Liver (tissue), 9 donors: ENCODE measurements around the gene CNTF. TPM values are rescaled to one million over a fixed set of nuclear protein-coding genes. Genes with fewer than 3 reads are reported as not detected.

Experiments used
- DNase-seq: peaks from one replicate; pipeline ENCODE4 v3.0.0-alpha.2; 2017; ENCODE audit warnings: low spot score
- H3K27ac ChIP-seq, 2 donors: one replicate each; pipeline ENCODE4 v1.7.0; 2013; ENCODE audit warnings: inconsistent platforms in 2 of 2, low read length in 2 of 2, control low read depth in 1 of 2, low read depth in 1 of 2, mild to moderate bottlenecking in 1 of 2
- H3K27me3 ChIP-seq, 4 donors: one replicate each; pipeline versions ENCODE4 v1.6.1 to v1.7.0; 2013; ENCODE audit warnings: low read length in 3 of 4, inconsistent platforms in 1 of 4, mild to moderate bottlenecking in 1 of 4, moderate library complexity in 1 of 4; ENCODE audit not compliant: control insufficient read depth in 4 of 4, insufficient read depth in 4 of 4
- H3K36me3 ChIP-seq, 4 donors: one replicate each; pipeline versions ENCODE4 v1.6.1 to v1.7.0; 2013; ENCODE audit warnings: low read length in 3 of 4, mild to moderate bottlenecking in 3 of 4, low read depth in 1 of 4, moderate library complexity in 1 of 4; ENCODE audit not compliant: control insufficient read depth in 4 of 4, insufficient read depth in 3 of 4
- H3K4me1 ChIP-seq, 4 donors: one replicate each; pipeline versions ENCODE4 v1.6.1 to v1.7.0; 2013; ENCODE audit warnings: low read length in 3 of 4, mild to moderate bottlenecking in 3 of 4, moderate library complexity in 1 of 4; ENCODE audit not compliant: control insufficient read depth in 4 of 4, insufficient read depth in 4 of 4
- H3K4me3 ChIP-seq, 3 donors: one replicate each; pipeline versions ENCODE4 v1.6.1 to v1.7.0; 2013; ENCODE audit warnings: low read length in 3 of 3, control low read depth in 1 of 3, low read depth in 1 of 3, mild to moderate bottlenecking in 1 of 3
- H3K9ac ChIP-seq, 2 donors: one replicate each; pipeline ENCODE4 v1.7.0; 2013; ENCODE audit warnings: low read length in 2 of 2, mild to moderate bottlenecking in 2 of 2, moderate library complexity in 2 of 2, control low read depth in 1 of 2, low read depth in 1 of 2
- H3K9me3 ChIP-seq, 4 donors: one replicate each; pipeline versions ENCODE4 v1.6.1 to v1.7.0; 2013; ENCODE audit warnings: low read length in 3 of 4; ENCODE audit not compliant: control insufficient read depth in 4 of 4
- ATF3 ChIP-seq: IDR thresholded peaks from 2 replicates; pipeline ENCODE4 v1.6.1; 2016; ENCODE audit warnings: antibody characterized with exemption
- EGR1 ChIP-seq, 2 donors: IDR thresholded peaks; 2 replicates each; pipeline ENCODE4 v1.6.1; 2016 to 2018; ENCODE audit warnings: antibody characterized with exemption in 2 of 2, low read depth in 2 of 2
- FOXA1 ChIP-seq: IDR thresholded peaks from 2 replicates; pipeline ENCODE4 v1.6.1; 2016; ENCODE audit warnings: antibody characterized with exemption
- FOXA2 ChIP-seq: IDR thresholded peaks from 2 replicates; pipeline ENCODE4 v1.6.1; 2016; ENCODE audit warnings: antibody characterized with exemption
- HNF4A ChIP-seq, 2 donors: conservative IDR thresholded peaks; 2 replicates each; pipeline ENCODE4 v1.6.1; 2016; ENCODE audit warnings: antibody characterized with exemption in 2 of 2, mild to moderate bottlenecking in 2 of 2
- HNF4G ChIP-seq: IDR thresholded peaks from 2 replicates; pipeline ENCODE4 v1.6.1; 2016; ENCODE audit warnings: antibody characterized with exemption
- JUND ChIP-seq, 2 donors: IDR thresholded peaks; 2 replicates each; pipeline ENCODE4 v1.6.1; 2016; ENCODE audit warnings: antibody characterized with exemption in 2 of 2
- MAX ChIP-seq: IDR thresholded peaks from 2 replicates; pipeline ENCODE4 v1.6.1; 2016; ENCODE audit warnings: antibody characterized with exemption
- NR2F2 ChIP-seq: IDR thresholded peaks from 2 replicates; pipeline ENCODE4 v1.6.1; 2016; ENCODE audit warnings: antibody characterized with exemption
- RXRA ChIP-seq, 2 donors: IDR thresholded peaks; 2 replicates each; pipeline ENCODE4 v1.6.1; 2017 to 2018; ENCODE audit warnings: antibody characterized with exemption in 2 of 2, mild to moderate bottlenecking in 1 of 2
- TAF1 ChIP-seq: conservative IDR thresholded peaks from 2 replicates; pipeline ENCODE4 v1.6.1; 2016; ENCODE audit warnings: antibody characterized with exemption, mild to moderate bottlenecking
- YY1 ChIP-seq: IDR thresholded peaks from 2 replicates; pipeline ENCODE4 v1.6.1; 2016; ENCODE audit warnings: antibody characterized with exemption, mild to moderate bottlenecking
- WGBS: extraction: QIAGEN DNeasy Blood & Tissue Kit; methylation state at CpG from one replicate; pipeline ENCODE4 v1.1.7; 2013; 5-methylcytosine and 5-hydroxymethylcytosine counted together
- polyA plus RNA-seq, 2 donors: library from polyadenylated mRNA; stranded (reverse) in 1 of 2; unstranded in 1 of 2; fragments of 200-250 nt in 1 of 2; fragments of >200 nt in 1 of 2; fragmentation: Nextera tagmentation in 1 of 2; extraction: Ambion mirVana in 1 of 2; gene quantifications; one replicate each; pipeline versions ENCODE4 v1.2.1 to v1.2.3, GENCODE V29; 2013 to 2015
- total RNA-seq, 2 donors: library from RNA; depleted of rRNA; stranded (reverse); fragments of >200 nt; gene quantifications; one replicate each; pipeline ENCODE4 v1.2.3, GENCODE V29; 2014
- TF ChIP-seq, protein P1 (sequence below): IDR thresholded peaks from 2 replicates; pipeline ENCODE4 v1.6.1; 2016; ENCODE audit warnings: antibody characterized with exemption, mild to moderate bottlenecking
- donor health status: healthy.
- donor health status: healthy.
- donor health status: healthy.
- donor health status: healthy.
- donor health status: healthy.

Gene CNTF
- total and polyA plus RNA-seq, 4 donors: 0.18 to 3.8 (median 0.66) TPM

GRCh38 chr11:58606930-58607714 lies 15.3 kb upstream of the CNTF start:
- no peak for DNase-seq
- H3K9ac ChIP-seq: no peak overlapping the region
- H3K36me3 ChIP-seq: peaks cover 3 to 23% (median 15%) of the 10 kb centered on the region in 4 donors
- TF ChIP-seq NR2F2: no peak
- TF ChIP-seq HNF4A (conservative IDR thresholded peaks at IDR 0.05): peak in 1 of 2 donors; percentile 23
- H3K27ac ChIP-seq: no peak overlapping the region
- no peak overlapping the region for H3K4me3 ChIP-seq
- WGBS: 90% methylated on average over 4 of the region's 4 CpGs
- H3K27me3 ChIP-seq: no peaks in the 10 kb centered on the region
- H3K9me3 ChIP-seq: no peaks in the 10 kb centered on the region
- H3K4me1 ChIP-seq: peaks cover 0 to 2% (median 0%) of the 10 kb centered on the region in 4 donors

- Histone ChIP-seq H3K9me3 (no peaks in the 10 kb centered on the region), H3K27ac (no peak overlapping the region), H3K4me1 (peaks cover 0 to 2% (median 0%) of the 10 kb centered on the region in 4 donors), H3K27me3 (no peaks in the 10 kb centered on the region), H3K9ac (no peak overlapping the region), H3K4me3 (no peak overlapping the region), H3K36me3 (peaks cover 4 to 33% (median 27%) of the 10 kb centered on the region in 4 donors)
- TF ChIP-seq FOXA2 (no peak), RXRA (IDR thresholded peaks at IDR 0.05) (no peak), NR2F2 (no peak), EGR1 (IDR thresholded peaks at IDR 0.05; ENCODE audit: low read depth in 2 of 2) (no peak)
- TF ChIP-seq, protein P1, sequence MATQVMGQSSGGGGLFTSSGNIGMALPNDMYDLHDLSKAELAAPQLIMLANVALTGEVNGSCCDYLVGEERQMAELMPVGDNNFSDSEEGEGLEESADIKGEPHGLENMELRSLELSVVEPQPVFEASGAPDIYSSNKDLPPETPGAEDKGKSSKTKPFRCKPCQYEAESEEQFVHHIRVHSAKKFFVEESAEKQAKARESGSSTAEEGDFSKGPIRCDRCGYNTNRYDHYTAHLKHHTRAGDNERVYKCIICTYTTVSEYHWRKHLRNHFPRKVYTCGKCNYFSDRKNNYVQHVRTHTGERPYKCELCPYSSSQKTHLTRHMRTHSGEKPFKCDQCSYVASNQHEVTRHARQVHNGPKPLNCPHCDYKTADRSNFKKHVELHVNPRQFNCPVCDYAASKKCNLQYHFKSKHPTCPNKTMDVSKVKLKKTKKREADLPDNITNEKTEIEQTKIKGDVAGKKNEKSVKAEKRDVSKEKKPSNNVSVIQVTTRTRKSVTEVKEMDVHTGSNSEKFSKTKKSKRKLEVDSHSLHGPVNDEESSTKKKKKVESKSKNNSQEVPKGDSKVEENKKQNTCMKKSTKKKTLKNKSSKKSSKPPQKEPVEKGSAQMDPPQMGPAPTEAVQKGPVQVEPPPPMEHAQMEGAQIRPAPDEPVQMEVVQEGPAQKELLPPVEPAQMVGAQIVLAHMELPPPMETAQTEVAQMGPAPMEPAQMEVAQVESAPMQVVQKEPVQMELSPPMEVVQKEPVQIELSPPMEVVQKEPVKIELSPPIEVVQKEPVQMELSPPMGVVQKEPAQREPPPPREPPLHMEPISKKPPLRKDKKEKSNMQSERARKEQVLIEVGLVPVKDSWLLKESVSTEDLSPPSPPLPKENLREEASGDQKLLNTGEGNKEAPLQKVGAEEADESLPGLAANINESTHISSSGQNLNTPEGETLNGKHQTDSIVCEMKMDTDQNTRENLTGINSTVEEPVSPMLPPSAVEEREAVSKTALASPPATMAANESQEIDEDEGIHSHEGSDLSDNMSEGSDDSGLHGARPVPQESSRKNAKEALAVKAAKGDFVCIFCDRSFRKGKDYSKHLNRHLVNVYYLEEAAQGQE: no peak
- no peak for DNase-seq
- 97% methylated on average over 5 of the region's 5 CpGs for WGBS
Measured at GRCh38 chr11:58608331-58608730, 14.1 kb upstream of the CNTF start.

DNA sequence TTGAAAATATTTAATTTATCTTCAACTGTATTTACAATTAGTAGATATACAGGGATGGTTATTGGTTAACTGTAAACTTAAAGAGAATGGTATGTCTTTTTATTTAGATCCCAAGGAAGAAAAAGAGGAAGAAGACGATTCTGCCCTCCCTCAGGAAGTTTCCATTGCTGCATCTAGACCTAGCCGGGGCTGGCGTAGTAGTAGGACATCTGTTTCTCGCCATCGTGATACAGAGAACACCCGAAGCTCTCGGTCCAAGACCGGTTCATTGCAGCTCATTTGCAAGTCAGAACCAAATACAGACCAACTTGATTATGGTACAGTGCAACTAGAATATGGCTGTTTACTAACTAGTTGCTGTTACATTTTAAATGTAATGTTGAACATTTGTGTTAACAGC lies 12.7 kb upstream of the CNTF start:
- Histone ChIP-seq H3K9ac (no peak overlapping the region), H3K4me3 (no peak overlapping the region), H3K9me3 (no peaks in the 10 kb centered on the region), H3K4me1 (peaks cover 0 to 2% (median 0%) of the 10 kb centered on the region in 4 donors), H3K27ac (no peak overlapping the region), H3K36me3 (peaks cover 4 to 46% (median 41%) of the 10 kb centered on the region in 4 donors), H3K27me3 (no peaks in the 10 kb centered on the region)
- 85% methylated on average over 8 of the region's 8 CpGs for WGBS
- TF ChIP-seq ATF3 (no peak), FOXA2 (no peak), TAF1 (no peak), HNF4G (no peak), MAX (no peak), YY1 (no peak), RXRA (IDR thresholded peaks at IDR 0.05) (no peak), FOXA1 (no peak), JUND (IDR thresholded peaks at IDR 0.05) (no peak)
- DNase-seq: no peak
